IMR-90 (cell line): ENCODE measurements around the gene FAM120A. TPM values are rescaled to one million over a fixed set of nuclear protein-coding genes. Genes with fewer than 3 reads are reported as not detected.

Experiments used
- ATAC-seq: fragments of 200-7000 bp; cut with Tn5 transposase; 2 replicates; pipeline ENCODE4 v1.9.1; 2020; ENCODE audit warnings: low read depth, mild to moderate bottlenecking, moderate library complexity
- BruUV-seq: library from RNA; stranded (reverse); fragments of 400-500 nt; replicated peaks from 2 replicates; lab custom pipeline; 2021; lab: Mats Ljungman, UMichigan
- CTCF ChIA-PET: fragments of 300-600 bp; formaldehyde crosslinking; extraction: SDS; loops from one replicate; lab custom pipeline; 2021; ENCODE audit warnings: antibody characterized with exemption; lab: Yijun Ruan, JAX
- POLR2A ChIA-PET: fragments of 300-600 bp; sonication (Branson Sonifier 250); formaldehyde crosslinking; loops from one replicate; lab custom pipeline; 2022; ENCODE audit warnings: antibody characterized with exemption; ENCODE audit not compliant: unreplicated experiment; lab: Charles Lee
- DNase-seq: peaks from one replicate; pipeline ENCODE4 v3.0.0; 2013
- H2AFZ ChIP-seq: replicated peaks from 2 replicates; pipeline ENCODE3; 2013; ENCODE audit warnings: low read length, mild to moderate bottlenecking; ENCODE audit not compliant: poor library complexity
- H2AK5ac ChIP-seq: 2 replicates; pipeline ENCODE4 v1.6.1; 2013; ENCODE audit warnings: low read depth, low read length, inconsistent platforms
- H2AK9ac ChIP-seq: replicated peaks from 2 replicates; pipeline ENCODE3; 2013; ENCODE audit warnings: mild to moderate bottlenecking, low read depth, low read length, moderate library complexity; ENCODE audit not compliant: poor library complexity
- H2BK120ac ChIP-seq: 2 replicates; pipeline ENCODE4 v1.6.1; 2013; ENCODE audit warnings: low read depth, low read length, inconsistent platforms
- H2BK15ac ChIP-seq: 3 replicates; pipeline ENCODE4 v1.6.1; 2013; ENCODE audit warnings: low read depth, low read length, inconsistent platforms
- H2BK20ac ChIP-seq: 2 replicates; pipeline ENCODE4 v1.6.1; 2013; ENCODE audit warnings: low read depth, mild to moderate bottlenecking, inconsistent platforms, low read length, moderate library complexity
- H2BK5ac ChIP-seq: 2 replicates; pipeline ENCODE4 v1.6.1; 2013; ENCODE audit warnings: mild to moderate bottlenecking, low read depth, low read length, inconsistent platforms; ENCODE audit not compliant: poor library complexity, severe bottlenecking
- H3K14ac ChIP-seq: replicated peaks from 2 replicates; pipeline ENCODE4 v1.6.1; 2013; ENCODE audit warnings: low read depth, low read length, inconsistent platforms
- H3K18ac ChIP-seq: 2 replicates; pipeline ENCODE4 v1.6.1; 2013; ENCODE audit warnings: low read depth, low read length, control low read depth
- H3K23ac ChIP-seq: 2 replicates; pipeline ENCODE4 v1.6.1; 2013; ENCODE audit warnings: low read depth, low read length, inconsistent platforms
- H3K27ac ChIP-seq: 2 replicates; pipeline ENCODE4 v1.5.1; 2013; ENCODE audit warnings: mild to moderate bottlenecking, control low read depth, low read length; ENCODE audit not compliant: insufficient read depth
- H3K27me3 ChIP-seq: 2 replicates; pipeline ENCODE4 v1.6.1; 2013; ENCODE audit warnings: low read length; ENCODE audit not compliant: control insufficient read depth, insufficient read depth
- H3K36me3 ChIP-seq: 2 replicates; pipeline ENCODE4 v1.6.1; 2013; ENCODE audit warnings: low read length, mixed read lengths; ENCODE audit not compliant: control insufficient read depth, insufficient read depth
- H3K4ac ChIP-seq: 2 replicates; pipeline ENCODE4 v1.6.1; 2013; ENCODE audit warnings: low read depth, low read length, inconsistent platforms
- H3K4me1 ChIP-seq: 2 replicates; pipeline ENCODE4 v1.6.1; 2013; ENCODE audit warnings: low read length, mixed read lengths; ENCODE audit not compliant: control insufficient read depth, insufficient read depth
- H3K4me2 ChIP-seq: 2 replicates; pipeline ENCODE4 v1.6.1; 2013; ENCODE audit warnings: low read depth, mild to moderate bottlenecking, control low read depth, low read length, moderate library complexity
- H3K4me3 ChIP-seq: 2 replicates; pipeline ENCODE4 v1.5.1; 2013; ENCODE audit warnings: low read depth, mild to moderate bottlenecking, control low read depth, low read length, moderate library complexity; ENCODE audit not compliant: insufficient read depth
- H3K56ac ChIP-seq: 2 replicates; pipeline ENCODE4 v1.6.1; 2013; ENCODE audit warnings: low read length, inconsistent platforms; ENCODE audit not compliant: insufficient read depth; ENCODE audit errors: extremely low read depth
- H3K79me1 ChIP-seq, 2 experiments: 2 replicates each; pipeline ENCODE4 v1.6.1; 2013; ENCODE audit warnings: low read length in 2 of 2, inconsistent platforms in 1 of 2, low read depth in 1 of 2
- H3K9ac ChIP-seq: 2 replicates; pipeline ENCODE4 v1.6.1; 2013; ENCODE audit warnings: low read depth, low read length, control low read depth
- H3K9me1 ChIP-seq: 2 replicates; pipeline ENCODE4 v1.6.1; 2013; ENCODE audit warnings: low read length, inconsistent platforms; ENCODE audit not compliant: insufficient read depth
- H3K9me3 ChIP-seq: 2 replicates; pipeline ENCODE4 v1.6.1; 2013; ENCODE audit warnings: low read length; ENCODE audit not compliant: control insufficient read depth, insufficient read depth
- H4K20me1 ChIP-seq: 2 replicates; pipeline ENCODE4 v1.6.1; 2013; ENCODE audit warnings: low read length, inconsistent platforms; ENCODE audit not compliant: insufficient read depth
- H4K5ac ChIP-seq: 2 replicates; pipeline ENCODE4 v1.6.1; 2013; ENCODE audit warnings: mild to moderate bottlenecking, low read depth, low read length, control low read depth
- H4K8ac ChIP-seq, 2 experiments: 2 replicates each; pipeline ENCODE4 v1.6.1; 2013; ENCODE audit warnings: low read depth in 2 of 2, low read length in 2 of 2, control low read depth in 1 of 2, inconsistent platforms in 1 of 2
- H4K91ac ChIP-seq: 2 replicates; pipeline ENCODE4 v1.6.1; 2013; ENCODE audit warnings: low read depth, low read length, inconsistent platforms; ENCODE audit not compliant: insufficient read depth
- BHLHE40 ChIP-seq: fragments of 150-350 bp; IDR thresholded peaks from 2 replicates; pipeline ENCODE4 v1.6.1; 2016; ENCODE audit warnings: mild to moderate bottlenecking, low read depth, low read length
- CEBPB ChIP-seq: IDR thresholded peaks from 2 replicates; pipeline ENCODE4 v1.6.1; 2012; ENCODE audit warnings: low read depth, low read length, improper control_type of control experiment
- MAZ ChIP-seq: IDR thresholded peaks from 2 replicates; pipeline ENCODE4 v1.6.1; 2012; ENCODE audit warnings: low read depth, mild to moderate bottlenecking, low read length, improper control_type of control experiment, moderate library complexity, borderline replicate concordance
- MXI1 ChIP-seq: IDR thresholded peaks from 2 replicates; pipeline ENCODE4 v1.6.1; 2012; ENCODE audit warnings: low read depth, mild to moderate bottlenecking, low read length, moderate library complexity, borderline replicate concordance
- POLR2A ChIP-seq: IDR thresholded peaks from 2 replicates; pipeline ENCODE4 v1.6.1; 2012; ENCODE audit warnings: mild to moderate bottlenecking, low read depth, low read length
- RFX5 ChIP-seq: IDR thresholded peaks from 2 replicates; pipeline ENCODE4 v1.8.0; 2012; ENCODE audit warnings: low read depth, mild to moderate bottlenecking, low read length, moderate library complexity
- WGBS, 2 experiments: methylation state at CpG; one replicate each; pipeline versions ENCODE4 v1.1.5 to v1.1.7; 2013; ENCODE audit warnings: missing lambda C conversion rate in 2 of 2; ENCODE audit not compliant: insufficient read length in 1 of 2; ENCODE audit errors: extremely low coverage in 2 of 2; 5-methylcytosine and 5-hydroxymethylcytosine counted together
- dilution Hi-C: fragments of 300-500 bp; cut with HindIII; formaldehyde crosslinking; loops from one replicate; pipeline ENCODE4 v1.14.3; 2018; ENCODE audit warnings: low sequenced_read_pairs; ENCODE audit not compliant: unreplicated experiment
- in situ Hi-C: fragments of 300-500 bp; cut with MboI; formaldehyde crosslinking; loops from 3 replicates; pipeline ENCODE4 v1.14.3; 2019; ENCODE audit warnings: low sequenced_read_pairs, inconsistent platforms, mixed read lengths
- intact Hi-C: fragments of 100-400 bp; cut with micrococcal nuclease; formaldehyde crosslinking; loops from 2 replicates; pipeline ENCODE4 v1.10.0; 2022
- polyA plus RNA-seq, 3 experiments: library from polyadenylated mRNA; depleted of rRNA; stranded (reverse); fragments of >200 nt; gene quantifications; 2 replicates each; pipeline ENCODE4 v1.2.3, GENCODE V29; 2012; ENCODE audit warnings: low replicate concordance in 1 of 3
- total RNA-seq: library from RNA; depleted of rRNA; stranded (reverse); fragments of >200 nt; gene quantifications from 2 replicates; pipeline ENCODE4 v1.2.3, GENCODE V29; 2012
- TF ChIP-seq, protein P1 (sequence below): fragments of 150-350 bp; IDR thresholded peaks from 2 replicates; pipeline ENCODE4 v1.6.1; 2017; ENCODE audit warnings: mild to moderate bottlenecking, antibody characterized with exemption, low read length, low read depth

FAM120A gene
- total and polyA plus RNA-seq, 2 of the 4 experiments (the other 2 are of a cell fraction) = 61.6 to 75.1 TPM

DNA sequence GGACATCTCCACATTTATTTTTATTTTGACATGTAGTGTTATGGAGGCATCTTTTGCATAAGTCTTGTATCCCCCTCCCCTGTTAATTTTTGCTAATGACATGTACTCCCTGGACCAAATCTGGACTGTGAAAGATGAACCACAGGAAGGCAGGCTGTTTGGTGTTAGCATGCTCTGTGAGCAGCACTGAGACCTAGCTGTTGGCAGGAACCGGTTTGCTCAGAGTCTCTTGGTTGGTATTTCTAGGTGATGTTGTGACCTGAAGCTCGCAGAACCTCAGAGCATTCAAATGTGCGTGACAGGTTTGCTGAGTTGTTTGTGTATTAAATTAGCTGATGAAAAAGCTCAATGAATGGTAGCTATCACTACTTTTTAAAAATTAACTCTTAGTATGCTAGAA is 71.3 kb downstream of the FAM120A start:
- DNase-seq (no peak), ATAC-seq (no peak)
- Histone ChIP-seq H3K9me3 (no peaks in the 10 kb centered on the region), H2AK5ac (no peak overlapping the region), H4K8ac (no peak overlapping the region), H3K9ac (no peak overlapping the region), H2BK120ac (no peak overlapping the region), H3K27me3 (no peaks in the 10 kb centered on the region), H2AFZ (no peak overlapping the region), H3K14ac (no peak overlapping the region), H2BK5ac (no peak overlapping the region), H2BK20ac (no peak overlapping the region), H3K4me2 (no peak overlapping the region), H4K91ac (no peak overlapping the region), H2BK15ac (no peak overlapping the region), H3K4ac (no peak overlapping the region), H3K27ac (no peak overlapping the region), H3K4me1 (no peaks in the 10 kb centered on the region), H4K20me1 (peaks cover 49% of the 10 kb centered on the region), H3K4me3 (no peak overlapping the region), H2AK9ac (no peak overlapping the region), H3K36me3 (peaks cover 35% of the 10 kb centered on the region), H3K18ac (no peak overlapping the region), H3K79me1 (peaks cover 23 to 83% of the 10 kb centered on the region in 2 experiments), H4K5ac (no peak overlapping the region), H3K23ac (no peak overlapping the region), H3K9me1 (peaks cover 20% of the 10 kb centered on the region), H3K56ac (no peak overlapping the region)
- BruUV-seq = no TSS peak
- TF ChIP-seq RFX5 (no peak), MAZ (no peak), POLR2A (no peak), MXI1 (no peak), CEBPB (no peak), BHLHE40 (no peak)
- TF ChIP-seq, protein P1, sequence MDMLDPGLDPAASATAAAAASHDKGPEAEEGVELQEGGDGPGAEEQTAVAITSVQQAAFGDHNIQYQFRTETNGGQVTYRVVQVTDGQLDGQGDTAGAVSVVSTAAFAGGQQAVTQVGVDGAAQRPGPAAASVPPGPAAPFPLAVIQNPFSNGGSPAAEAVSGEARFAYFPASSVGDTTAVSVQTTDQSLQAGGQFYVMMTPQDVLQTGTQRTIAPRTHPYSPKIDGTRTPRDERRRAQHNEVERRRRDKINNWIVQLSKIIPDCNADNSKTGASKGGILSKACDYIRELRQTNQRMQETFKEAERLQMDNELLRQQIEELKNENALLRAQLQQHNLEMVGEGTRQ = no peak
- intact Hi-C loops = no loop called here
- CTCF ChIA-PET = no interaction called here
- WGBS, 2 experiments = no CpG with 5 or more reads among the region's 3 CpGs
- POLR2A ChIA-PET = no interaction called here
- dilution Hi-C loops = no loop called here
- in situ Hi-C loops = no loop called here
